Fibroblast of villous mesenchyme (primary cell): ENCODE data around the gene EFEMP1. TPM values are rescaled to one million over a fixed set of nuclear protein-coding genes. Genes with fewer than 3 reads are reported as not detected.

Experiments
- DNase-seq: peaks from one replicate; pipeline ENCODE4 v3.0.0-alpha.2; 2010; ENCODE audit warnings: low read depth
- H3K4me3 ChIP-seq: 2 replicates; pipeline ENCODE4 v1.5.1; 2011; ENCODE audit warnings: low read depth, mild to moderate bottlenecking, low read length
- CTCF ChIP-seq: IDR thresholded peaks from 2 replicates; pipeline ENCODE4 v1.5.1; 2012; ENCODE audit warnings: low read depth, mild to moderate bottlenecking, low read length; ENCODE audit not compliant: insufficient read depth
- total RNA-seq: library from RNA; depleted of rRNA; stranded (reverse); fragments of >200 nt; gene quantifications from 2 replicates; pipeline ENCODE4 v1.2.3, GENCODE V29; 2012

Gene EFEMP1
- total RNA-seq, 1 donor: 22.9 TPM

GRCh38 chr2:55865096-55865835 is 58.3 kb downstream of the EFEMP1 start:
- no peak for TF ChIP-seq CTCF
- no peak overlapping the region for H3K4me3 ChIP-seq
- DNase-seq: no peak

GRCh38 chr2:55864351-55865084 is 59.1 kb downstream of the EFEMP1 start:
- no peak for TF ChIP-seq CTCF
- H3K4me3 ChIP-seq: no peak overlapping the region
- no peak for DNase-seq

GRCh38 chr2:55862673-55863390 is 60.8 kb downstream of the EFEMP1 start:
- DNase-seq: peak; percentile 100
- H3K4me3 ChIP-seq: no peak overlapping the region
- no peak for TF ChIP-seq CTCF

GRCh38 chr2:55862246-55862645 is 61.3 kb downstream of the EFEMP1 start:
- no peak overlapping the region for H3K4me3 ChIP-seq
- peak; percentile 99 for DNase-seq

GRCh38 chr2:55861733-55862132 is 61.8 kb downstream of the EFEMP1 start:
- no peak for DNase-seq
- H3K4me3 ChIP-seq: no peak overlapping the region
- TF ChIP-seq CTCF: no peak

More at GRCh38 chr2:55862246-55862645, 61.3 kb downstream of the EFEMP1 start:
- no peak for TF ChIP-seq CTCF

- H3K4me3 ChIP-seq: no peak overlapping the region
- TF ChIP-seq CTCF: no peak
- no peak for DNase-seq
Observed at GRCh38 chr2:55860832-55861231, 62.8 kb downstream of the EFEMP1 start.
